ENCODE measurements around the gene SLC2A5.
A peak's percentile ranks its signal among the peaks of the same experiment; 100 is the strongest.
"Not testable (repeated sequence)": the region's sequence is repeated elsewhere in the genome, so short reads cannot be mapped to it uniquely, and the experiment has no call there.

Gene SLC2A5

GRCh38 chr1:9027307-9027706, 42.1 kb downstream of the SLC2A5 start:
- H3K4me3 ChIP-seq (ENCODE audit: low read depth, low read length) = no peak overlapping the region
- peak; percentile 50 for DNase-seq (ENCODE audit: low read depth)
- no peak for TF ChIP-seq CTCF (IDR thresholded peaks at IDR 0.05; ENCODE audit: control insufficient read depth, extremely low read depth, insufficient read depth)

- no peak overlapping the region for H3K4me3 ChIP-seq (ENCODE audit: low read depth, low read length)
- TF ChIP-seq CTCF (IDR thresholded peaks at IDR 0.05; ENCODE audit: control insufficient read depth, extremely low read depth, insufficient read depth) = no peak
- DNase-seq (ENCODE audit: low read depth) = no peak
These were observed 44.0 kb downstream of the SLC2A5 start for GRCh38 chr1:9025449-9025848.

- no peak overlapping the region for H3K4me3 ChIP-seq (ENCODE audit: low read depth, low read length)
- no peak for DNase-seq (ENCODE audit: low read depth)
- no peak for TF ChIP-seq CTCF (IDR thresholded peaks at IDR 0.05; ENCODE audit: control insufficient read depth, extremely low read depth, insufficient read depth)
These were observed 44.6 kb downstream of the SLC2A5 start for GRCh38 chr1:9024837-9025236.

GRCh38 chr1:9022773-9023172, 46.7 kb downstream of the SLC2A5 start:
- no peak for TF ChIP-seq CTCF (IDR thresholded peaks at IDR 0.05; ENCODE audit: control insufficient read depth, extremely low read depth, insufficient read depth)
- DNase-seq (ENCODE audit: low read depth) = no peak
- no peak overlapping the region for H3K4me3 ChIP-seq (ENCODE audit: low read depth, low read length)

- not testable (repeated sequence) for H3K4me3 ChIP-seq (ENCODE audit: low read depth, low read length); DNase-seq (ENCODE audit: low read depth)
These were observed 47.3 kb downstream of the SLC2A5 start for GRCh38 chr1:9022026-9022738.

- TF ChIP-seq CTCF (IDR thresholded peaks at IDR 0.05; ENCODE audit: control insufficient read depth, extremely low read depth, insufficient read depth) = no peak
- no peak for DNase-seq (ENCODE audit: low read depth)
- H3K4me3 ChIP-seq (ENCODE audit: low read depth, low read length) = no peak overlapping the region
These were observed 49.1 kb downstream of the SLC2A5 start for GRCh38 chr1:9020305-9020704.

- DNase-seq (ENCODE audit: low read depth) = no peak
- no peak for TF ChIP-seq CTCF (IDR thresholded peaks at IDR 0.05; ENCODE audit: control insufficient read depth, extremely low read depth, insufficient read depth)
- H3K4me3 ChIP-seq (ENCODE audit: low read depth, low read length) = no peak overlapping the region
These were observed 49.5 kb downstream of the SLC2A5 start for GRCh38 chr1:9019896-9020295.
